ENCODE results near the gene SMC3. TPM values are rescaled to one million over a fixed set of nuclear protein-coding genes. Genes with fewer than 3 reads are reported as not detected.
"Not testable (repeated sequence)": the region's sequence is repeated elsewhere in the genome, so short reads cannot be mapped to it uniquely, and the experiment has no call there.

SMC3 gene
- total and polyA plus RNA-seq, 9 donors: 31.4 to 58.3 (median 45.6) TPM

GRCh38 chr10:110610781-110611180 is 43.3 kb downstream of the SMC3 start:
- not testable (repeated sequence) for H3K36me3 ChIP-seq (ENCODE audit: control insufficient read depth, insufficient read depth, low read length); H3K9me3 ChIP-seq (replicated peaks; ENCODE audit: control insufficient read depth, low read depth, low read length); H3K4me3 ChIP-seq (ENCODE audit: low read length); H3K27me3 ChIP-seq (ENCODE audit: control insufficient read depth, insufficient read depth, low read length); H3K27ac ChIP-seq (ENCODE audit: low read length); H3K4me1 ChIP-seq (ENCODE audit: control insufficient read depth, insufficient read depth, low read length); DNase-seq
- WGBS (ENCODE audit: insufficient coverage): 62% methylated on average over 3 of the region's 3 CpGs

DNA sequence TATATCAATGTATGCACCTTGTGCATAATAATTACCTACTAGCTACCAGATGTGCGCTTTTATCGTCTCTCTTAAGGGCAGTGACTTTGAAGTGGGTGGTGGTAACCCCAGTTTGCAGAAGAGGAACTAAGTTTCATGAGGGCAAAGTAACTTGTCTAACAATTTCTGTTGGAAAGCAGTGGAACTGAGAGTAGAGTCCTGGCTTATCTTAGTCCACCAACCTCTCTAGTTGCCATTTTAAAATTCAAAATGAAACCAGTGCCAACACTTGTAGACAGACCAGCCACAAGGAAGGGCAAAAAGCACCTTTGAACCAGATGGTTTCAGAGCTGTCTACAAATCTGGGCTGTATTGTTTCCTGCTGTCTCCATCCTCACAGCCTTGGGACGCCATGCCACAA is 44.6 kb downstream of the SMC3 start:
- Histone ChIP-seq H3K9me3 (replicated peaks; ENCODE audit: control insufficient read depth, low read depth, low read length) (no peaks in the 10 kb centered on the region), H3K27ac (ENCODE audit: low read length) (no peak overlapping the region), H3K27me3 (ENCODE audit: control insufficient read depth, insufficient read depth, low read length) (no peaks in the 10 kb centered on the region), H3K4me1 (ENCODE audit: control insufficient read depth, insufficient read depth, low read length) (peaks cover 8% of the 10 kb centered on the region), H3K36me3 (ENCODE audit: control insufficient read depth, insufficient read depth, low read length) (no peaks in the 10 kb centered on the region), H3K4me3 (ENCODE audit: low read length) (no peak overlapping the region)
- WGBS (ENCODE audit: insufficient coverage): 100% methylated on average over 1 of the region's 3 CpGs
- no peak for DNase-seq

- DNase-seq: no peak
- peaks cover 13% of the 10 kb centered on the region for H3K4me1 ChIP-seq (ENCODE audit: control insufficient read depth, insufficient read depth, low read length)
- H3K27ac ChIP-seq (ENCODE audit: low read length): no peak overlapping the region
- H3K9me3 ChIP-seq (replicated peaks; ENCODE audit: control insufficient read depth, low read depth, low read length): no peaks in the 10 kb centered on the region
- 80% methylated on average over 2 of the region's 4 CpGs for WGBS (ENCODE audit: insufficient coverage)
- no peaks in the 10 kb centered on the region for H3K36me3 ChIP-seq (ENCODE audit: control insufficient read depth, insufficient read depth, low read length)
- H3K27me3 ChIP-seq (ENCODE audit: control insufficient read depth, insufficient read depth, low read length): no peaks in the 10 kb centered on the region
- H3K4me3 ChIP-seq (ENCODE audit: low read length): no peak overlapping the region
Measured at GRCh38 chr10:110612629-110613028, 45.1 kb downstream of the SMC3 start.

DNA sequence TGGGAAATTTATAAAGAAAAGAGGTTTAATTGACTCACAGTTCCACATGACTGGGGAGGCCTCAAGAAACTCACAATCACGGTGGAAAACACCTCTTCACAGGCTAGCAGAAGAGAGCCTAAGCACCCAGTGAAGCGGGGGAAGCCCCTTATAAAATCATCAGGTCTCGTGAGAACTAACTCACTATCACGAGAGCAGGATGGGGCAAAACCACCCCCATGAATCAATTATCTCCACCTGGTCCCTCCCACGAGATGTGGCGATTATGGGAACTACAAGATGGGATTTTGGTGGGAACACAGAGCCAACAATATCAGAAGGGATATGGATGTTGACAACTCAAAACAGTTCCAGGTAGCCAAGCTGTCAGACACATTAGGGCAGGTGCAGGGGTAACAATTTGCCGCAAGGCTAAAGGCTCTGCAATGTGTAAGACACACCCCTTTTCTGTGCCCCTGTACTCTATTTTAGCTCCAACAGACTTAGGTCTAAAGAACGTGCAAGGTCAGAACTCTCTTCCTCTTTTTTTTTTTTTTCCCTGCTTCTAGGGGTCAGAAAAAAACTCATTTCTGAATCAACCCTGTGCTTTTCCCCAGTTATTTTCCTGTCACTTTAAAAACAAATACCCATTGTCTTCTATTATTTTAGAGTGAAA is 46.0 kb downstream of the SMC3 start:
- DNase-seq: no peak
- no peaks in the 10 kb centered on the region for H3K9me3 ChIP-seq (replicated peaks; ENCODE audit: control insufficient read depth, low read depth, low read length)

GRCh38 chr10:110613996-110614495 is 46.6 kb downstream of the SMC3 start:
- 90% methylated on average over 2 of the region's 9 CpGs for WGBS (ENCODE audit: insufficient coverage)

More for the DNA sequence above, 46.0 kb downstream of the SMC3 start:
- Histone ChIP-seq H3K4me3 (ENCODE audit: low read length) (no peak overlapping the region), H3K27ac (ENCODE audit: low read length) (no peak overlapping the region), H3K36me3 (ENCODE audit: control insufficient read depth, insufficient read depth, low read length) (no peaks in the 10 kb centered on the region), H3K27me3 (ENCODE audit: control insufficient read depth, insufficient read depth, low read length) (no peaks in the 10 kb centered on the region), H3K4me1 (ENCODE audit: control insufficient read depth, insufficient read depth, low read length) (peaks cover 21% of the 10 kb centered on the region)
- 37% methylated on average over 2 of the region's 8 CpGs for WGBS (ENCODE audit: insufficient coverage)

GRCh38 chr10:110615057-110615747 is 47.7 kb downstream of the SMC3 start:
- Histone ChIP-seq H3K9me3 (replicated peaks; ENCODE audit: control insufficient read depth, low read depth, low read length) (no peaks in the 10 kb centered on the region), H3K4me3 (ENCODE audit: low read length) (no peak overlapping the region), H3K4me1 (ENCODE audit: control insufficient read depth, insufficient read depth, low read length) (peaks cover 37% of the 10 kb centered on the region), H3K27me3 (ENCODE audit: control insufficient read depth, insufficient read depth, low read length) (no peaks in the 10 kb centered on the region), H3K36me3 (ENCODE audit: control insufficient read depth, insufficient read depth, low read length) (no peaks in the 10 kb centered on the region), H3K27ac (ENCODE audit: low read length) (no peak overlapping the region)
- peak; percentile 17 for DNase-seq
- WGBS (ENCODE audit: insufficient coverage): no CpG with 5 or more reads among the region's 2 CpGs

More at GRCh38 chr10:110613996-110614495, 46.6 kb downstream of the SMC3 start:
- DNase-seq: no peak
- Histone ChIP-seq H3K27me3 (ENCODE audit: control insufficient read depth, insufficient read depth, low read length) (no peaks in the 10 kb centered on the region), H3K27ac (ENCODE audit: low read length) (no peak overlapping the region), H3K4me1 (ENCODE audit: control insufficient read depth, insufficient read depth, low read length) (peaks cover 27% of the 10 kb centered on the region), H3K4me3 (ENCODE audit: low read length) (no peak overlapping the region), H3K9me3 (replicated peaks; ENCODE audit: control insufficient read depth, low read depth, low read length) (no peaks in the 10 kb centered on the region), H3K36me3 (ENCODE audit: control insufficient read depth, insufficient read depth, low read length) (no peaks in the 10 kb centered on the region)

DNA sequence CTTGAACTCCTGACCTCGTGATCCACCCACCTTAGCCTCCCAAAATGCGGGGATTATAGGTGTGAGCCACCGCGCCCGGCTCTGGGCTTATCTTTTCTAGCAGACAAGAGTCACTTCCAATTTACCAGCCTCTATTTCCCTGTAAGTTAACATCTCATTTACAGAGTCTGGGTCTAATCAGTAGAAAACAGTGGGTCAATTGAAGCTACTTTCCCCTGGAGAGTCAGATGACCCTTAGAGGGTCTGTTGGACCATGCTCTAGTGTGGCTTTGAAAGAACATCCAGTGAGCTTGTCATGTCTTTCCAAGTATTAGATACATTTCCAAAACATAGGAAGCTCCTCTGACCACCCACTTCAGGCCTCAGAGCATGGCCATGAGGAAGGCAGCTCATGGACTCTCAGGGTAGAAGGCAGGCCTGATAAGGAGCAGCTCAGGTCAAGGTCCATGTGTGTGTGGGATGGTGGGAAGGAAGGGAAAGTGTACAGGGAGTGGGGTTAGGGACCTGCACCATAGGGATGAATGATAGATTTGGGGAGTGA is 49.1 kb downstream of the SMC3 start:
- H3K27me3 ChIP-seq (ENCODE audit: control insufficient read depth, insufficient read depth, low read length): no peaks in the 10 kb centered on the region
- no peak overlapping the region for H3K27ac ChIP-seq (ENCODE audit: low read length)
- no peaks in the 10 kb centered on the region for H3K36me3 ChIP-seq (ENCODE audit: control insufficient read depth, insufficient read depth, low read length)
- WGBS (ENCODE audit: insufficient coverage): no CpG with 5 or more reads among the region's 5 CpGs
- H3K4me3 ChIP-seq (ENCODE audit: low read length): no peak overlapping the region
- DNase-seq: no peak
- no peaks in the 10 kb centered on the region for H3K9me3 ChIP-seq (replicated peaks; ENCODE audit: control insufficient read depth, low read depth, low read length)
- peaks cover 39% of the 10 kb centered on the region for H3K4me1 ChIP-seq (ENCODE audit: control insufficient read depth, insufficient read depth, low read length)

GRCh38 chr10:110617425-110618229 is 50.1 kb downstream of the SMC3 start:
- Histone ChIP-seq H3K4me3 (ENCODE audit: low read length) (no peak overlapping the region), H3K27ac (ENCODE audit: low read length) (peak overlapping the region; percentile 39), H3K27me3 (ENCODE audit: control insufficient read depth, insufficient read depth, low read length) (no peaks in the 10 kb centered on the region), H3K4me1 (ENCODE audit: control insufficient read depth, insufficient read depth, low read length) (peaks cover 39% of the 10 kb centered on the region), H3K36me3 (ENCODE audit: control insufficient read depth, insufficient read depth, low read length) (no peaks in the 10 kb centered on the region), H3K9me3 (replicated peaks; ENCODE audit: control insufficient read depth, low read depth, low read length) (no peaks in the 10 kb centered on the region)
- DNase-seq: peak; percentile 75
- 78% methylated on average over 4 of the region's 7 CpGs for WGBS (ENCODE audit: insufficient coverage)

- DNase-seq: no peak
- no CpG with 5 or more reads among the region's 5 CpGs for WGBS (ENCODE audit: insufficient coverage)
- no peak overlapping the region for H3K4me3 ChIP-seq (ENCODE audit: low read length)
- H3K27me3 ChIP-seq (ENCODE audit: control insufficient read depth, insufficient read depth, low read length): no peaks in the 10 kb centered on the region
- peaks cover 39% of the 10 kb centered on the region for H3K4me1 ChIP-seq (ENCODE audit: control insufficient read depth, insufficient read depth, low read length)
- no peaks in the 10 kb centered on the region for H3K36me3 ChIP-seq (ENCODE audit: control insufficient read depth, insufficient read depth, low read length)
- H3K9me3 ChIP-seq (replicated peaks; ENCODE audit: control insufficient read depth, low read depth, low read length): no peaks in the 10 kb centered on the region
- H3K27ac ChIP-seq (ENCODE audit: low read length): peak overlapping the region; percentile 39
Measured at GRCh38 chr10:110618230-110618610, 50.7 kb downstream of the SMC3 start.
